Erythroblast (primary cell): Measurements from ENCODE around the gene GRWD1.
A peak's percentile ranks its signal among the peaks of the same experiment; 100 is the strongest.

ENCODE experiments used
- DNase-seq, 2 experiments: peaks; one replicate each; lab custom pipeline; 2025; lab: John Stamatoyannopoulos, UW
- GATA1 ChIP-seq: IDR thresholded peaks from 2 replicates; pipeline ENCODE4 v1.6.1; 2011; ENCODE audit warnings: low read depth, mild to moderate bottlenecking, control low read depth, low read length, moderate library complexity
- POLR2A ChIP-seq: IDR thresholded peaks from 2 replicates; pipeline ENCODE4 v1.6.1; 2011; ENCODE audit warnings: mild to moderate bottlenecking, low read length

Gene GRWD1

DNA sequence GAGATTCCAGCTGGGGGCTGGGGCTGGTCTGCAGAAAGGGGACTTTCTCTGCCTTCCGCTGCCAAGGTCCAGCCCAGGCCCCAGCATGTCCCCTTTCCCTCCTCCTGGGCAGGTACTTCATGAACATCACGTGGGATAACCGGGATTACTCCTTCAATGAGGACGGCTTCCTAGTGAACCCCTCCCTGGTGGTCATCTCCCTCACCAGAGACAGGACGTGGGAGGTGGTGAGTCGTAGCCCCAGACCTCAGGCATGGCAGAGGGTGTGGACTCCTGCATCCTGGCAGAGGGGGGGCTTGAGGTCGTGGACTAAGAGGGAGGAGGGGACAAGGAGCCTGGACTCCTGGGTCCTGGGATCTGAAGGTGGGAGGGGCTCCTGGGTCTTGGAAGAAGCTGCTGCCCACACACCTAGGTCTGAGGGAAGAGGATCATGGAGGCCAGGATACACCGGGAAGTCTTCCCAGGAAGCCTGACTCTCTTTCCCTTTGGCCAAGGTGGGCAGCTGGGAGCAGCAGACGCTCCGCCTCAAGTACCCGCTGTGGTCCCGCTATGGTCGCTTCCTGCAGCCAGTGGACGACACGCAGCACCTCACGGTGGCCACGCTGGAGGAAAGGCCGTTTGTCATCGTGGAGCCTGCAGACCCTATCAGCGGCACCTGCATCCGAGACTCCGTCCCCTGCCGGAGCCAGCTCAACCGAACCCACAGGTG, 31.8 kb upstream of the GRWD1 start:
- TF ChIP-seq POLR2A (no peak), GATA1 (no peak)
- DNase-seq, result no peak

- no peak for TF ChIP-seq POLR2A
- TF ChIP-seq GATA1, result no peak
- DNase-seq, result peak; percentile 85 to 87
These were observed 30.4 kb upstream of the GRWD1 start for GRCh38 chr19:48415395-48415794.

DNA sequence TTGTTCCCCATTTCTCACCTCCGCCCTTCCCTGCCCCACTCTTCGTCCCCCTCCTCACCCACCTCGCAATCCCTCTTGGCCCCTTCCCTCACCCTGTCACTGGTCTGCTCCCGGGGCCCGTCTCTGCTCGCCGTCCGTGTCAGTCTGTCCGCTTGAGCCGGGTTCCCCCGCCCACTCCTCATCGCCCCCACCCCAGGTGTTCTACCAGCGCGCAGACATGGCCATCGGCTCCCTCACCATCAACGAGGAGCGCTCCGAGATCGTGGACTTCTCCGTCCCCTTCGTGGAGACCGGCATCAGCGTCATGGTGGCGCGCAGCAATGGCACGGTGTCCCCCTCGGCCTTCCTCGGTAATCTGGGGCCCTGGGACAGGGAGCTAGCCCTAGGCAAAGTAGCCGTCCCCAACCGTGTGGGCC, 30.0 kb upstream of the GRWD1 start:
- DNase-seq, result no peak
- TF ChIP-seq GATA1 (no peak), POLR2A (no peak)

- DNase-seq, result no peak
- TF ChIP-seq GATA1, result no peak
- no peak for TF ChIP-seq POLR2A
These were observed 28.4 kb upstream of the GRWD1 start for GRCh38 chr19:48417421-48417820.

GRCh38 chr19:48418317-48419064, 27.3 kb upstream of the GRWD1 start:
- TF ChIP-seq GATA1 (no peak), POLR2A (no peak)
- no peak for DNase-seq

DNA sequence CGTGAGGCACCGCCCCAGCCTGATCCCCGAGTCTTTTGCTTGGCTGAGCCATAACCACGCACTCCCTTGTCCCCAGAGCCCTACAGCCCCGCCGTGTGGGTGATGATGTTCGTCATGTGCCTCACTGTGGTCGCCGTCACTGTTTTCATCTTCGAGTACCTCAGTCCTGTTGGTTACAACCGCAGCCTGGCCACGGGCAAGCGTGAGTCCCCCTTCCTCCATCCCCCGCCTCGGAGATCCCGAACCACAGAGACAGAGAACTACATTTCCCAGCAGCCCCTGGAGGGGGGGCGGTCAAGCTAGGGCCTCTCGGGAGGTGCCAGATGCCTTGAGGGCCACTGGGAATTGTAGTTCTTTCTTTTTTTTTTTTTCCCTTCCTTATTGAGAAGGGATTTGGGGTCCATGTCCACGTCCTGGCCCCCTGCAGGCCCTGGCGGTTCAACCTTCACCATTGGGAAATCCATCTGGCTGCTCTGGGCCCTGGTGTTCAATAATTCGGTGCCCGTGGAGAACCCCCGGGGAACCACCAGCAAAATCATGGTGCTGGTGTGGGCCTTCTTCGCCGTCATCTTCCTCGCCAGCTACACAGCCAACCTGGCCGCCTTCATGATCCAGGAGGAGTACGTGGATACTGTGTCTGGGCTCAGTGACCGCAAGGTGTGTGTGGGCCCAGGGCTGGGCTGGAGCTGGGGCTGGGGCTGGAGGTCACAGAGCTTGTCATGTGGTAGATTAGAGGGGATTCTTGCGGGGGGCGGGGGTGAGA, 26.4 kb upstream of the GRWD1 start:
- DNase-seq, result peak; percentile 68 to 76
- no peak for TF ChIP-seq GATA1
- no peak for TF ChIP-seq POLR2A

DNA sequence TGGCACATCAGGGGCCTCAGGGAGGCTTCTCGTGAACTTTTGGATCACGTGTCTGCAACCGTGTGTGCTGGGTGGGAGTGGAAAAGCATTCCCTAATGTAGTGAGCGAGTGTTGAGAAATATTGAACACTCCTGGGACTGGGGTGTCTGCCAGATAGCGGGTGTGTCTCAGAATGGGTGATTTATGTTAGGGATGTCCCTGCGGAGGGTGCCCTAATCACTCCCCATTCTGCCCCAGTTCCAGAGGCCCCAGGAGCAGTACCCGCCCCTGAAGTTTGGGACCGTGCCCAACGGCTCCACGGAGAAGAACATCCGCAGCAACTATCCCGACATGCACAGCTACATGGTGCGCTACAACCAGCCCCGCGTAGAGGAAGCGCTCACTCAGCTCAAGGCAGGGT, 24.2 kb upstream of the GRWD1 start:
- no peak for DNase-seq
- TF ChIP-seq GATA1, result no peak
- no peak for TF ChIP-seq POLR2A

DNA sequence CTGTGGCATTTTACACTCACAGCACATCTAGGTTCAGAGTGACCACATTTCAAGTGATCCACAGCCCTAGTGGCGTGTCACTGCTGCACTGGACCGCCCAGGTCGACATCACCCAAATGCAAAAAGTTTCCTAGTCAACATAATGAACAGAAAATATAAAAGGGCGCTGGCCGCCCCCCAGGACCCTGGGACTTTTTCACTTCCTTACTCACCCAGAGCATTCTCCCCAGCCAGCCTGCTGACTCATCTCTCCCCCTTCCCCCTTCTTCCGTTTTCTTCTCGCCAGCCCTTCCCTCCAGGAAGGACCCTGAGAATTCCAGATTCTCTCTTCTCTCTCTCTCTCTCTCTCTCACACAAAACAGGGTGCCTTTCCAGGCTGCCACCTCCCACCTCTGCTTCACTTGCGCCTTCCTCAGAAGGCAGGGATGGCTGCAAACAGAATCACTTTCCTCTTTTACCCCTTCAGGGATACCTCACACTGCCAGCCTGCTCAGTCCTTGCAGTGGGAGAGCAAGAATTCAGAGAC, 21.0 kb upstream of the GRWD1 start:
- TF ChIP-seq POLR2A (no peak), GATA1 (no peak)
- no peak for DNase-seq

DNA sequence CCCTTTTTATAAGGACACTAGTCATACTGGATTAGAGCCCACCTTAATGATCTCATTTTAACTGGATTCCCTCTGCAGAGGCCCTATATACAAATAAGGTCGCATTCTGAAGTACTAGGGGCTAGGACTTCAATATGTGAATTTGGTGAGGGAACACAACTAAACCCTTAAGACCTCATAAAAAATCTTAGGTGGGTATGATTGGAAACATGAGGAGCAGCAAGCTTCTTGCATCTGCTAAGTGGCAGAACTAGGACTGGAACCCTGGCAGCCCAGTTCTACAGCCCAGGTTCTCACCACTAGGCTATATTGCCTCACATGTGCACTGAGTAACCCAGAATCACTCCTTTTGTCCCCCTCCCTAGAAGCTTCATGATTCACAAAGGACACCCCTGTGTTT, 17.1 kb upstream of the GRWD1 start:
- no peak for TF ChIP-seq GATA1
- DNase-seq, result no peak

GRCh38 chr19:48433337-48433736, 12.4 kb upstream of the GRWD1 start:
- no peak for DNase-seq
- TF ChIP-seq POLR2A (no peak), GATA1 (no peak)

DNA sequence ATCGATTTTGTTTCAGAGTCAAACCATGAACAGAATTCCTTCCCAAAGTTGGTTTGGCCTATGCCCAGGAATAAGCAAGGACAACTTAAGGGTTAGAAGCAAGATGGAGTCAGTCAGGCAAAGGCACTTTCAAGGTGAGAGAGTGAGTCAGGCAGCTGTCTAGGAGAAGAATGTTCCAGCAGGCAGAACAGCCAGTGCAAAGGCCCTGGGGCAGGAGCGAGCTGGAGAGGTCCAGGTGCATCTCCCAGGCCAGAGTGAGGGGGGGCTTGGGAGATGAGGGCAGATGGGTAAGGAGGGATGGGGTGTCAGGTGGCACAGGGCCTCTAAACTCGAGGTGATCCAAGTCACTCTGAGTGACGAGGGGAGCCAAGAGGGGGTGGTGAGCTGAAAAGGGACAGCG, 9.2 kb upstream of the GRWD1 start:
- DNase-seq, result no peak
- TF ChIP-seq POLR2A (no peak), GATA1 (no peak)

DNA sequence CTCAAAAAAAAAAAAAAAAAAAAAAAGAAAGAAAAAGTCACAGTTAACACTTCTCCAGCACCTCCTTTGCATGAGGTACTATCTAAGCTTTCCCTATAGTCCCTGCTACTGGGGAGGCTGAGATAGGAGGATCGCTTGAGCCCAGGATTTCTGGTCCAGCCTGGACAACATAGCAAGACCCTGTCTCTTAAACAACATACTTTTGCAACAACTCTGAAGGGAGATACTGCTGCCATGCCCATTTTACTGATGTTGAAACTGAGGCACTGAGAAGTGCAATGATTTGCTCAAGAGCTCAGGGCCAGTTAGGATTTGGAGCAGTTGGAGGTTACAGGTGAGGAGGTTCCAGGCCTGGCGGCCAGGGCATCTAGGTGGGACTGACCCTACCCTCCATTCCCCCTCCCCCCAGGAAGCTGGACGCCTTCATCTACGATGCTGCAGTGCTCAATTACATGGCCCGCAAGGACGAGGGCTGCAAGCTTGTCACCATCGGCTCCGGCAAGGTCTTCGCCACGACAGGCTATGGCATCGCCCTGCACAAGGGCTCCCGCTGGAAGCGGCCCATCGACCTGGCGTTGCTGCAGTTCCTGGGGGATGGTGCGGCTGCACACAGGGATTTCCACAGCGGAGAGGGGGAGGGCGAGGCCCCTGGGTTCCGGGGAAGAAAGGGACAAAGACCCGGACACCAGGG, 4.3 kb upstream of the GRWD1 start:
- TF ChIP-seq POLR2A (no peak), GATA1 (no peak)
- DNase-seq, result no peak

GRCh38 chr19:48442116-48443035, 3.4 kb upstream of the GRWD1 start:
- TF ChIP-seq POLR2A (no peak), GATA1 (no peak)
- DNase-seq, result no peak
